HG03108 (cell line): ENCODE measurements around the gene NR3C2.

Experiments
- ATAC-seq: cut with Tn5 transposase; IDR thresholded peaks from one replicate; pipeline ENCODE4 v1.9.1; 2021; ENCODE audit warnings: moderate library complexity; ENCODE audit not compliant: unreplicated experiment

The NR3C2 gene

GRCh38 chr4:148441986-148442831, at the start of gene NR3C2:
NR3C2 (minus strand) TSS chr4:148442414.
- ATAC-seq: peak; percentile 98

- no peak for ATAC-seq
Measured at GRCh38 chr4:148487181-148487580, 45.0 kb upstream of the NR3C2 start.

GRCh38 chr4:148481636-148482035, 39.4 kb upstream of the NR3C2 start:
- no peak for ATAC-seq

- ATAC-seq: no peak
Measured at GRCh38 chr4:148477276-148477675, 35.1 kb upstream of the NR3C2 start.

- no peak for ATAC-seq
Measured at GRCh38 chr4:148469938-148470337, 27.7 kb upstream of the NR3C2 start.

GRCh38 chr4:148454835-148455234, 12.6 kb upstream of the NR3C2 start:
- no peak for ATAC-seq

- ATAC-seq: no peak
Measured at GRCh38 chr4:148453833-148454232, 11.6 kb upstream of the NR3C2 start.

- no peak for ATAC-seq
Measured at GRCh38 chr4:148452970-148453369, 10.8 kb upstream of the NR3C2 start.

GRCh38 chr4:148449921-148450320, 7.7 kb upstream of the NR3C2 start:
- ATAC-seq: no peak

GRCh38 chr4:148448141-148448540, 5.9 kb upstream of the NR3C2 start:
- no peak for ATAC-seq

GRCh38 chr4:148447681-148448080, 5.5 kb upstream of the NR3C2 start:
- no peak for ATAC-seq

- no peak for ATAC-seq
Measured at GRCh38 chr4:148445860-148446330, 3.7 kb upstream of the NR3C2 start.

GRCh38 chr4:148445071-148445859, 3.1 kb upstream of the NR3C2 start:
- ATAC-seq: no peak

- no peak for ATAC-seq
Measured at GRCh38 chr4:148444296-148445070, 2.3 kb upstream of the NR3C2 start.

- ATAC-seq: no peak
Measured at GRCh38 chr4:148443512-148444295, 1.5 kb upstream of the NR3C2 start.

GRCh38 chr4:148442832-148443511, 758 bp upstream of the NR3C2 start:
- ATAC-seq: peak; percentile 1

GRCh38 chr4:148441624-148441985, 609 bp downstream of the NR3C2 start:
- ATAC-seq: no peak

- ATAC-seq: no peak
Measured at GRCh38 chr4:148438047-148438446, 4.2 kb downstream of the NR3C2 start.

- no peak for ATAC-seq
Measured at GRCh38 chr4:148437439-148437838, 4.8 kb downstream of the NR3C2 start.

GRCh38 chr4:148436512-148436911, 5.7 kb downstream of the NR3C2 start:
- no peak for ATAC-seq
